NCI-H2171 treated with DMSO at 0.1 percent for 48 hours (cell line): Measurements from ENCODE around the gene RSPH6A.

Source experiments
- DNase-seq: peaks from one replicate; lab custom pipeline; 2025; lab: John Stamatoyannopoulos, UW

RSPH6A gene

DNA sequence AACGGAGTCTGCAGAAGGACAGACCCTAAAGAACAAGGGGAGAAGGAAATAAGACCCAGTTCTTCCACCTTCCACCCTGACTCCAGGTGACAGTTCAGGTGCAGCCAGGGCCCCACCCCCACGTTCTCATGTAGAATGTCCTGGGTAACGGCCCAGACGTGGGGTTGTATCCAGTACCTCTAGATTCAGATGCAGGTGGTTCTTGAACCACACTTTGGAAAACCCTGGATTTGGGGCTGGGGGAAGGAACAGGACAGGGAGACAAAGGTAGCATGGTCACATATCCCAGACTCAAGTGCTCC lies 35.0 kb downstream of the RSPH6A start:
- no peak for DNase-seq

DNA sequence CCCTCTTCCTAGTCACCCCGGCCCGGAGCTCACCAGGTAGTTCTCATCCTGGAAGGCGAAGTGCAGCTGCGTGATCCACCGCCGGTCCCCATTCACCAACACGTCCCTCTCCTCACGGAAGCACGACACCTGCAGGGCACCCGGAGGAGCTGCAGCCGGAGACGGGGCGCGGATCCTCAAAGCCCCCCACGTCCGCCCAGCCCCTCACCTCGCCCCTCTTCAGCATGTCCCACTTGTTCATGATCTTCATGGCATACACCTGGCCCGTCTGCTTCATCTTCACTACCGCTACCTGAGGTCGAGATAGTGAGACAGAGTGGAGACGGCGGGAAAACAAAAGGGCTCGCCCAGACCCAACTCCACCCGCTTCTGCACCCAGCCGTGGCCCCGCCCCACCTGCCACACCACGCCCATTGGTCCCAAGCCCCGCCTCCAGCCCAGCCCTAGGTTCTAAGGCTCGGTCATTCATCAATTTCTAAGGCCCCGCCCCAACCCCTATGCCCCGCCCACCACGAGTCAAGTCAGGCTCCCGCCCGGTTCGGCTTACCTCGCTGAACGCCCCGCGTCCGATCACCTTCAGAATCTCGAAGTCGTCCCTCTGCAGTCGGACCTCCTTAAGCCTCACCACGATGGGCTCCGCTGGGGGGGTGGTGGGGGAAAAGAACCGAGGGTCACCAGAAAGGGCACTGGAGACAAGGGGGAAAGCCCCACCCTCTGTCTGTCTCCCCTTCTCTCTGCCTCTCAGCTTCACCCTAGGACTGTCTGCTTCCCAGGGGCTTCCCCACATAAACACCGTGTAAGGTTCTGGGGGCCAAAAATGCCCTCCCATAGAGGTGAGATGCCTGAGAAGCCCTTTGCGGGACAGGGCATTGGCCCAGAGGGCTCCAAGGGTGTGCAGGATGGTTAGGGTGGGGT lies 35.6 kb downstream of the RSPH6A start:
- DNase-seq, result no peak

DNA sequence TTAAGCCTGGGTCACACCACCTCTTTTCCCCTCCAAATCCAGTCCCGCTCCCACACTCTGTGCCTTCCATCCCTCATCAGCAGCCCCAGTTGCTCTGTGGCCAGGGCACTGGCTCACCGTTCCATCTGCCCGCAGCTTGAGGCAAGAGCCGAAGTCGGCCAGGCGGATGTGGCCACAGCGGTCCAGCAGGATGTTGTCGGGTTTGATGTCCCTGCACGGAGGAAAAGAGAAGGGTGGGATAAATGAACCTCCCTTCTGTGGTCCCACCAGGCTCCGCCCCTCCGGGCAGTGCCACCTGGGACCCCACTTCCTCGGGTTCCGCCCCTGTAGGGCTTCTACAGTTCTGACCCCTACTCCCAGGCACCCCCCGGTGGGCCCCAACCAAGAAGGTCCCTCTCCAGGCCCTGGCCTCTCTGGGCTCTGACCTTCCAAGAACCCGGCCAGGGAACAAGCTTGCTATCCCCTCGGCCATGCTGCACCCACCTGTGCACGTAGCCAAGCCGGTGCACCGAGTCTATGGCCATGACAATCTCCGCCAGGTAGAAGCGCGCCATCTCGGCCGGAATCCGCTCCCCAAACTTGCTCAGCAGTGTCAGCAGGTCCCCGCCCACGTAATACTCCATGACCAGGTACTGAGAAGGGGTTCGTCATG lies 37.0 kb downstream of the RSPH6A start:
- DNase-seq, result no peak

DNA sequence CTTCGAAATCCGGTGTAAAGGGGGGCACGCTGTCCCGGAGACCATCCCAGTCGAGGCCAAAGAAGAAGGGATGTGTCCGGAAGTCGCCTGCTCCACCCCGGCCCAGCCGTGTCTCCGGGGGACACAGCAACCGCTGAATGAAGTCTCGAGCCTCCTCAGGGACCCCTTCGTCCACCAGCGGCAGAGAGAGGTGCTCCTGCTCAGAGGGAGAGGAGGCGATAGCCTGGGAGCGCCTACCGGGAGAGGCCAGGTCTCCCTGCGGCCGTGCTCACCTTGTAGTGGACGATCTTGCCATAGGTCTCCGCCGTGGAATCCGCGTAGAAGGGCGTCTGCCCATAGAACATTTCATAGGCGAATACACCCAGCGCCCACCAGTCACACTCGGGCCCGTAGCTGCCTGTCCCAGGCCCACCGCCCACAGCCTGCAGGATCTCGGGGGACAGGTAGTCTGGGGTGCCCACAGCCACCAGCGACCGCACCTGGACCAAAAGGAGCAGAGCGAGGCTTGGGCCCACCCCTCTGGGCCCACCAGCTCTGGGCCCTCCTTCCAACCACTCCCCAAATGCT lies 37.6 kb downstream of the RSPH6A start:
- no peak for DNase-seq

DNA sequence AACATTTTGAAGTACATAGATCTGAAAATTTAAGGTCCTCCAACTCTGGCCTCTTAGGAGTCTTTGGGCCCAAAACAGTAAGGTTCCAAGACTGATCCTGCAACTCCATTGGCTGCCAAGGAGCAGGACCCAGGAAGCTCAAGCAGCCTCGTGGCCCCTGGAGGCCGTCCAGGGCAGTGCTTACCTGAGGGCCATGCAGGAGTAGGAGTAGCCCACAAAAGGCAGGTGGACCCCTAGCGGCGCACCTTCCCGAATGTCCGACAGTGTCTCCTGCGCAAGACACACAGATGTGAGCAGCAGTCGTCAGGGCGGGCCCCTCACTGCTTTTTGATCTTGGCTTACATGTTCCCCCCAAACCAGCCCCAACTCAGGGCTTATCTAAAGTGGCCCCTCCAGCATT lies 40.3 kb downstream of the RSPH6A start:
- DNase-seq, result no peak

DNA sequence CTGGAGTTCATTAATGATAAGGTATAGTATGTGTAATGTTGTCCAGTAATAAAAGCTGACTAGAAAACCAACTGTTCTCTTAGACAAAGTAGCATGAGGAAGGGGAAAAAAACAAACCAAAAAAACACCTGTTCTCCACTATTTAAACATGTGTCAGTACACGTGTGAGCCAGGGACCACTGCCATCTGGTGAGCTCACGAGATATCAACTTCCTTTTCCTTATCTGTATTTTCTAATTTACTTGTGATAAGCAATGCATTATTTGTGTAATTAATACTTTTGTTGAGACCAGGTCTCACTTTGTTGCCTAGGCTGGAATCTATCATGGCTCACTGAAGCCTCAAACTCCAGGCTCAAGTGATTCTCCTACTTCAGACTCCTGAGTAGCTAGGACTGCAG lies 41.7 kb downstream of the RSPH6A start:
- DNase-seq, result peak; percentile 60

- no peak for DNase-seq
Observed at GRCh38 chr19:45772912-45773311, 42.2 kb downstream of the RSPH6A start.

DNA sequence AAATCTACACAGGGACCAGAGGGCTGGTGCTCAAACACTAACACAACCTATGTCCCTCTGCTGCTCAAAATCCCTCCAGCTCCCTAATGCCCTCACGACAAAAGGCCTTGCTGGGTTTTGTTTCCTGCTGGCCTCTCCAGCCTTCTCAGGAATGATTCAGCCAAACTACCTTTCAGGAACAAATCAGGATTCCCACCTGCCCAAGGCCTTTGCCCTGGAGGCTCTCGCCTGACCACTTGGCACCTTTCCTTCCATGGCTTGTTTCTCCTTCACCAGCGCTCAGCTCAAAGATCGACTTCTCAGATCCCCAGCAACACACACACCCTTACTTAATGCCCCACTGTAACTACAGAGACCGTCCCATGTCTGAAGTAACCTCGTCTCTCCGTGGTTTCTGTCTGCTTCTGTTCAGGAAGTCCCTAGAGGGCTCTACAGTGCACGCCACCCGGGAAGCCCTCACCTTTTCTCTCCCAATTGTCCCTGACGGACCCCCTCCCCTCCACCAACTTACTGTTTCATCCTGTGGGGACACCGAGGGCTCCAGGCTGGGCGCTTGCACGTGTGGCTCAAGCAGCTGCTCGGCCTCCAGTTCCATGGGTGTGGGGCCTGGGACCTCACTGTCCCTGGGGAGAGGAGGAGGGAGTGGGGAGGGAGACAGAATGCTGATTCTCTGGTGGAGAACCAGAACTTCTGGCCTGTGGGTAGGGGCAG lies 42.8 kb downstream of the RSPH6A start:
- DNase-seq, result no peak

GRCh38 chr19:45771311-45771933 lies 43.7 kb downstream of the RSPH6A start:
- no peak for DNase-seq

- DNase-seq, result peak; percentile 99
Observed at GRCh38 chr19:45770192-45771101, 44.7 kb downstream of the RSPH6A start.

GRCh38 chr19:45769821-45770191 lies 45.3 kb downstream of the RSPH6A start:
- DNase-seq, result peak; percentile 56

- DNase-seq, result peak; percentile 92
Observed at GRCh38 chr19:45768984-45769782, 45.9 kb downstream of the RSPH6A start, which contains the start of gene SIX5. Gene SIX5 (minus strand): TSS chr19:45769252. CDS start chr19:45768844, 408 bp downstream.

GRCh38 chr19:45768655-45768983 lies 46.5 kb downstream of the RSPH6A start:
- DNase-seq, result no peak

DNA sequence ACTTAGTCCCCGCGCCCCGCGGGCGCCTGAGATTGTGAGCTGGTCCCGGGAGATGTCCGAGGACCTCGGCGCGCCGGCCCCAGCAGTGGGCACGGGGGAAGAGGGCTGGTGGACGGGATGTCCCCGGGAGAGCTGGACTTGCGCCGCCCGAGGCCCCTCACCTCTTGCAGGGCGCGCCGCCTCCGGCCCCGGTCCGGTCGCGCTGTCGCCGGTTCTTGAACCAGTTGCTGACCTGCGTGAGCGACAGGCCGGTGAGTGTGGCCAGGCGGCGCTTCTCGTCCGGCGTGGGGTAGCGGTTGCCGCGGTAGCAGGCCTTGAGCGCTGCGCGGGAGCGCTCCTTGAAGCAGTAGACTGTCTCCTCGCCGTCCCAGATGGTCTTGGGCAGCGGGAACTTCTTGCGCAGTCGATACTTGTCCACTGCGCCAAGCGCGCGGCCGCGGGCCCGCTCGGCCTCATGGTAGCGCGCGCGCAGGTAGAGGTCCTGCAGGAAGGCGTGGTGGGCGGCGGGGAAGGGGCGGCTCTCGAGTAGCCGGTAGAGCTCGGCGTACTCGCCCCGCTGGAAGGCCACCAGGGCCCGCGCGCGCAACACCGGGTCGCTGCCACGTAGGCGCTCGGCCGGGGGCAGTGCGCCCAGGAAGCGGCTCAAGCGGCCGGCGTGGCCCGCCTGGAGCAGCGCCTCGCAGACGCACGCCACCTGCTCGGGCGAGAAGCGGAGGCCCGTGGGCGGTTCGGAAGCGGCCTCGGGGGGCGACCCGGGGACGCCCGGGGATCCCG lies 47.0 kb downstream of the RSPH6A start:
- peak; percentile 17 for DNase-seq

DNA sequence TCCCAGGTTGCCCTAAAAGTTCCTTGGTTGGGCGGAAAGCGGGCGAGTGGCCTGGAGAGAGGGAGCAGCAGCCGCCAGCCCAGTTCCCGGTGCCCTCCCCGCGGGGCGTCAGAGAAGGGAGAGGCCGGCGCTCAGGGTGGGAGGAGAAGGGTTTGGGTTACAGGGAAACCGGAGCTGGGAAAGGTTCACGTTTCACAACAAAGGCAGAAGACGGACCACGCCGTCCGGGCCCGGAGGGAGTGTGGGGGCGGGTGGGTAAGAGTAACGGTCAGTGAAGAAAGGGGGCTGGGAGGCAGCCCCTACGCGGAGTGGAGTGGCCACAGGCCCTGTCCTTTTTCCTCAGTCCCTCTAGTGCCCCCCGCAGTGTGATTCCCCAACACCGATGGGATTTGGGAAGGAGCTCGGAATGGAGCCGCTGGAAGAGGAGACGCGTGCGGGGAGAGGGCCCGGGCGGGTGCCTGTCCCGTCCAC lies 47.7 kb downstream of the RSPH6A start:
- DNase-seq, result peak; percentile 60

GRCh38 chr19:45766869-45767346 lies 48.2 kb downstream of the RSPH6A start:
- DNase-seq, result no peak

- DNase-seq, result no peak
Observed at GRCh38 chr19:45766296-45766868, 48.7 kb downstream of the RSPH6A start.

GRCh38 chr19:45765702-45766295 lies 49.3 kb downstream of the RSPH6A start:
- no peak for DNase-seq
